ENCODE measurements around the gene CYLC1. TPM values are rescaled to one million over a fixed set of nuclear protein-coding genes. Genes with fewer than 3 reads are reported as not detected.

The CYLC1 gene
- total and polyA plus RNA-seq, 7 experiments from 2014 or later = not detected

DNA sequence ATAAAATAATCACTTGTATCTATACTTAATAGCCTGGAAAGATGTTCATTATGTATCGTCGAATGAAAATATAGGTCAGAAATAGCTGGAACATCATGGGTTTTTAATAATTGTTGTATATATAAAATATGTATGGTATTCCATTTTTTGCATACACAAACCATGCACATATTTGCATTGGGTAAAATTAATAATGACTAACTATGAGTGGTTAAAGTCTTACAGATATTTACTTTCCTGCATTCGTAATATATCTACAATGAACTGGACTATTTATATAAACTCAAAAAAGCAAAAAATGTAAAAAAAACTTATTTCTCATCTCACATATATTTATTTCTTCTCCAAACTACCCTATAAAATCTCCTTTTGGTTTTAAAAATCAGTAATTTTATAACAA, 46.0 kb downstream of the CYLC1 start:
- no peak for ATAC-seq
- Histone ChIP-seq H3K36me3 (ENCODE audit: control insufficient read depth in 2 of 3, insufficient read depth in 3 of 3, low read length in 3 of 3) (no peaks in the 10 kb centered on the region), H3K4me3 (ENCODE audit: low read length) (no peak overlapping the region), H3K9me3 (ENCODE audit: control insufficient read depth in 2 of 3, low read length in 3 of 3) (no peaks in the 10 kb centered on the region), H3K4me1 (ENCODE audit: control insufficient read depth in 2 of 2, insufficient read depth in 2 of 2, low read length in 2 of 2) (no peaks in the 10 kb centered on the region), H3K27me3 (ENCODE audit: control insufficient read depth in 2 of 2, insufficient read depth in 2 of 2, low read length in 2 of 2) (no peaks in the 10 kb centered on the region), H3K27ac (ENCODE audit: low read depth, low read length) (no peak overlapping the region)
- no peak overlapping the region for H3K27ac Mint-ChIP-seq
- intact Hi-C loops (cut with micrococcal nuclease) = no loop called here
- no peaks in the 10 kb centered on the region for H3K36me3 Mint-ChIP-seq
- H3K4me3 Mint-ChIP-seq = no peak overlapping the region
- DNase-seq = no peak
- peaks cover 0 to 2% (median 0%) of the 10 kb centered on the region in 11 donors for H3K9me3 Mint-ChIP-seq
- ChIA-PET POLR2A (no interaction called here), CTCF (no interaction called here)
- H3K4me1 Mint-ChIP-seq = no peaks in the 10 kb centered on the region
- no peaks in the 10 kb centered on the region for H3K27me3 Mint-ChIP-seq

DNA sequence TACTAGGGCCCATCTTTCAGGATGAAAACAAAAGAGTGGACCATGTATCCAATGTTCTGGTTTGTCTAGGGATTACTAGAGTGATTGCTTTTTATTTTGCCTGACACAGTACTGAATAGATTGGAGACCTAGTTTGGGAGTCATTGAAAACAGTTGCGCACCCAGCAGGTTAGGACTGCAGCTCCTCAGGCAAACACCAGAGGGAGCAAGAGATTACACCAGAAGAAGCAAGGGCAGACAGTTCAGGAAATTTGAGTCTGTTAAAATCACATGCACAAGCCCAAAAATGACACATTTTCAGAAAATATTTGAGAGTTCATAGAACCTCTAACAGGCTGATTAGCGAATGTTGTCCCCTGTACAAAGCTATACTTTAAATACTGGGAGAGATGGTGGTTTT, 55.6 kb downstream of the CYLC1 start:
- Mint-ChIP-seq H3K4me1 (no peaks in the 10 kb centered on the region), H3K4me3 (no peak overlapping the region), H3K36me3 (no peaks in the 10 kb centered on the region), H3K27ac (no peak overlapping the region), H3K27me3 (no peaks in the 10 kb centered on the region), H3K9me3 (peaks cover 0 to 5% (median 0%) of the 10 kb centered on the region in 11 donors)
- no peak overlapping the region for H3K4me3 ChIP-seq (ENCODE audit: low read length)
- no peaks in the 10 kb centered on the region for H3K27me3 ChIP-seq (ENCODE audit: control insufficient read depth in 2 of 2, insufficient read depth in 2 of 2, low read length in 2 of 2)
- no peak for ATAC-seq
- H3K9me3 ChIP-seq (ENCODE audit: control insufficient read depth in 2 of 3, low read length in 3 of 3) = no peaks in the 10 kb centered on the region
- no peaks in the 10 kb centered on the region for H3K4me1 ChIP-seq (ENCODE audit: control insufficient read depth in 2 of 2, insufficient read depth in 2 of 2, low read length in 2 of 2)
- H3K27ac ChIP-seq (ENCODE audit: low read depth, low read length) = no peak overlapping the region
- no peak for DNase-seq
- ChIA-PET POLR2A (no interaction called here), CTCF (no interaction called here)
- H3K36me3 ChIP-seq (ENCODE audit: control insufficient read depth in 2 of 3, insufficient read depth in 3 of 3, low read length in 3 of 3) = no peaks in the 10 kb centered on the region
- intact Hi-C loops (cut with micrococcal nuclease) = no loop called here

DNA sequence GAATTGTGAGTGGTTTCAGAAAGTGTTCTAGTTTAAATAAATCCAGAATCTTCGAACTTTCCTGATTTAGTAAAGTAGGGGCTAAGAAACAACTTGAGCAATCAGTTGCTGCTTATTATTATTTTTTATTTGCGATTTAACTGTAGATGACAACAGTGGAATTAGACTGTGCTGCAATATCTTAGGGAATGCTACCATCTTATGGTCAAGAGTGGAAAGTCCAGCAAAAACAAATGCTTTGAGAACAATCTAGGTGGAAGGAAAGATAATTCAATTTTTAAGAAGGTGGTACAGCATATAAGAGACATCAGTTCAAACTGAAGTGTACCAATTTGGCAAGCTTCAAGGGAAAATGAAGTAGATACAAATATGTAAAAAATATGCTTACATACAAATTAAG, 73.3 kb downstream of the CYLC1 start:
- Mint-ChIP-seq H3K4me1 (no peaks in the 10 kb centered on the region), H3K36me3 (no peaks in the 10 kb centered on the region), H3K4me3 (no peak overlapping the region), H3K27ac (no peak overlapping the region), H3K27me3 (no peaks in the 10 kb centered on the region), H3K9me3 (peaks cover 0 to 5% (median 0%) of the 10 kb centered on the region in 11 donors)
- H3K9me3 ChIP-seq (ENCODE audit: control insufficient read depth in 2 of 3, low read length in 3 of 3) = no peaks in the 10 kb centered on the region
- H3K36me3 ChIP-seq (ENCODE audit: control insufficient read depth in 2 of 3, insufficient read depth in 3 of 3, low read length in 3 of 3) = no peaks in the 10 kb centered on the region
- intact Hi-C loops (cut with micrococcal nuclease) = no loop called here
- ChIA-PET CTCF (no interaction called here), POLR2A (no interaction called here)
- DNase-seq (no peak), ATAC-seq (no peak)
- H3K4me1 ChIP-seq (ENCODE audit: control insufficient read depth in 2 of 2, insufficient read depth in 2 of 2, low read length in 2 of 2) = no peaks in the 10 kb centered on the region
- H3K4me3 ChIP-seq (ENCODE audit: low read length) = no peak overlapping the region
- H3K27ac ChIP-seq (ENCODE audit: low read depth, low read length) = no peak overlapping the region
- H3K27me3 ChIP-seq (ENCODE audit: control insufficient read depth in 2 of 2, insufficient read depth in 2 of 2, low read length in 2 of 2) = no peaks in the 10 kb centered on the region

Measured in naive thymus-derived CD4-positive, alpha-beta T cell (primary cell).